Measurements from ENCODE around the gene CORIN. TPM values are rescaled to one million over a fixed set of nuclear protein-coding genes. Genes with fewer than 3 reads are reported as not detected.

The CORIN gene
- polyA plus RNA-seq, 4 donors, result 0.04 to 0.16 TPM; not detected in 2

DNA sequence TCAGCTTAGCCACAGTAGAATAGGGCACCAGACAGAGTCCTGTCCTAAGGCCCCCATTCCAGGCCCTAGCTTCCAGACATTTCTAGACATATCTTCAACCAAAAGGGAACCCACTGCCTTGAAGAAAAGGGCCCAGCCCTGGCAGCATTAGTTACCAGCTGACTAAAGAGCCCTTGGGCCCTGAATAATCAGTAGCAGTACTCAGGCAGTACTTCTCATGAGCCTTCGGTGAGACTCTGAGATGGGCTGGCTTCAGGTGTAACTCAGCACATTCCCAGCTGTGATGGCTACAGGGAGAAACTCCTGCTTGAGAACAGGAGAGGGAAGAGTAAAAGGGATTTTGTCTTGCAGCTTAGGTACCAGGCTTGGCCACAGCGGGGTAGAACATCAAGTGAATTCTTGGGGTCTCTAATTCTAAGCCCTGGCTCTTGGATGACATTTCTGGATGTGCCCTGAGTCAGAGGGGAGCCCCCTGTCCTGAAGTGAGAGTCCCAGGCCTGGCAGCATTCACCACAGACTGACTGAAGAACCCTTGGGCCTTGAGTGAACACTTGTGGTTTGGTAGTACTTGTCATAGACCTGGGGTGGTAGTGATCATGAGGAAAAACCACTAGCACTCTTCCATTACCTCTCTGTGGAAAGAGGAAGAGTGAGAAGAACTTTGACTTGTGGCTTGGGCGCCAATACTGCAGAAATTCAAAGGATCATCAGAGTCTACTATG, 182.7 kb downstream of the CORIN start:
- FAIRE-seq (no peak), DNase-seq (no peak)
- H3K4me3 ChIP-seq (ENCODE audit: low read depth in 1 of 3, low read length in 3 of 3), result no peak overlapping the region
- no peaks in the 10 kb centered on the region for H3K4me1 ChIP-seq (ENCODE audit: control insufficient read depth in 3 of 3, insufficient read depth in 2 of 3, low read depth in 1 of 3, low read length in 2 of 3)
- 75 to 89% (median 87%) methylated on average over 3 of the region's 3 CpGs for WGBS, 3 donors
- peaks cover 0 to 3% of the 10 kb centered on the region in 2 donors for H3K9me3 ChIP-seq (ENCODE audit: control insufficient read depth in 2 of 2, insufficient read depth in 1 of 2, low read depth in 1 of 2, low read length in 1 of 2)
- no peak overlapping the region for H3K27ac ChIP-seq (ENCODE audit: low read depth in 1 of 3, low read length in 2 of 3)
- H3K36me3 ChIP-seq (ENCODE audit: control insufficient read depth in 3 of 3, insufficient read depth in 2 of 3, low read depth in 1 of 3, low read length in 3 of 3), result no peaks in the 10 kb centered on the region
- no peaks in the 10 kb centered on the region for H3K27me3 ChIP-seq (ENCODE audit: control insufficient read depth in 3 of 3, insufficient read depth in 3 of 3, low read length in 3 of 3)

DNA sequence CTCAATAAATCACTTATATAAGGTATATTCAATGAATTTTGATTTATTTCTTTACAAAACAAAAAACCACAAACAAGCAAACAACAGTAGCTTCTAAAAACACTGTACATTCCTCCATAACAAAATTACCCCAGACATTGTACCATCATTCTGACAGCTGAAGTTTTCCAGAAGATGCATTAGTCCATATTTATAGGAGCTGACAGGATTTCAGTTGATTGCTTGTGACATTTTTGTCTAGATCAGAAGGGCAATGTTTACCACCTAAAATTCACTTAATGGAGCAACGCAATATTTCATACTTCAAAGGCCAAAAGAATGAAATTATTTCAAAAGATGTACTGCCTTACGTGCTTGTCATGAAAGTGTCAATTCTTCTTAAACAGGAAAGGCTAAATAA, 185.8 kb downstream of the CORIN start:
- DNase-seq (no peak), FAIRE-seq (no peak)
- 81 to 89% (median 87%) methylated on average over 2 of the region's 2 CpGs for WGBS, 3 donors
- no peak overlapping the region for H3K27ac ChIP-seq (ENCODE audit: low read depth in 1 of 3, low read length in 2 of 3)
- peaks cover 0 to 2% (median 0%) of the 10 kb centered on the region in 3 donors for H3K27me3 ChIP-seq (ENCODE audit: control insufficient read depth in 3 of 3, insufficient read depth in 3 of 3, low read length in 3 of 3)
- H3K36me3 ChIP-seq (ENCODE audit: control insufficient read depth in 3 of 3, insufficient read depth in 2 of 3, low read depth in 1 of 3, low read length in 3 of 3), result no peaks in the 10 kb centered on the region
- no peaks in the 10 kb centered on the region for H3K9me3 ChIP-seq (ENCODE audit: control insufficient read depth in 2 of 2, insufficient read depth in 1 of 2, low read depth in 1 of 2, low read length in 1 of 2)
- H3K4me1 ChIP-seq (ENCODE audit: control insufficient read depth in 3 of 3, insufficient read depth in 2 of 3, low read depth in 1 of 3, low read length in 2 of 3), result no peaks in the 10 kb centered on the region
- H3K4me3 ChIP-seq (ENCODE audit: low read depth in 1 of 3, low read length in 3 of 3), result no peak overlapping the region

DNA sequence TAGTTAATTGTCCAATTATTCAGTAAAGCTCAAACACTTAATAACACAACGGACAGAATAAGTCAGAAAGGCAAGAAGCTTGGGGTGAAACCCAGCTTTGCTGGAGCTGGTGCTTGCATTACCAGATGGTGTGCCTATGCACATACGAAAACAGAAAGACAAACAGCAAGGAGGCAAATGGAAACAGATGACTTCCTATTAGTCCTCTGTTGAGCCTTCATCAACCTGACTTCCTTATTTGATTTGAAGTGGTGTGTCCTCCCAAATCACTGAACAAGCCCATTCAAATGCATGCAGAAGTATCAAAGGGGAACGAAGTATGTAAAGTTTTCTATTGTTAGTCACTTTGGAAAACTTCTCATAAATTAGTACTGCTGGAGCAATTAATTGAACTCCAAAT, 186.6 kb downstream of the CORIN start:
- no peak overlapping the region for H3K27ac ChIP-seq (ENCODE audit: low read depth in 1 of 3, low read length in 2 of 3)
- peaks cover 0 to 2% (median 0%) of the 10 kb centered on the region in 3 donors for H3K27me3 ChIP-seq (ENCODE audit: control insufficient read depth in 3 of 3, insufficient read depth in 3 of 3, low read length in 3 of 3)
- H3K36me3 ChIP-seq (ENCODE audit: control insufficient read depth in 3 of 3, insufficient read depth in 2 of 3, low read depth in 1 of 3, low read length in 3 of 3), result no peaks in the 10 kb centered on the region
- H3K9me3 ChIP-seq (ENCODE audit: control insufficient read depth in 2 of 2, insufficient read depth in 1 of 2, low read depth in 1 of 2, low read length in 1 of 2), result no peaks in the 10 kb centered on the region
- 42 to 57% (median 50%) methylated on average over 3 of the region's 3 CpGs for WGBS, 3 donors
- no peak overlapping the region for H3K4me3 ChIP-seq (ENCODE audit: low read depth in 1 of 3, low read length in 3 of 3)
- DNase-seq (no peak), FAIRE-seq (no peak)
- H3K4me1 ChIP-seq (ENCODE audit: control insufficient read depth in 3 of 3, insufficient read depth in 2 of 3, low read depth in 1 of 3, low read length in 2 of 3), result no peaks in the 10 kb centered on the region

GRCh38 chr4:47650584-47651130, 187.2 kb downstream of the CORIN start:
- 43 to 58% (median 52%) methylated on average over 2 of the region's 2 CpGs for WGBS, 3 donors
- Histone ChIP-seq H3K4me3 (ENCODE audit: low read depth in 1 of 3, low read length in 3 of 3) (no peak overlapping the region), H3K9me3 (ENCODE audit: control insufficient read depth in 2 of 2, insufficient read depth in 1 of 2, low read depth in 1 of 2, low read length in 1 of 2) (no peaks in the 10 kb centered on the region), H3K4me1 (ENCODE audit: control insufficient read depth in 3 of 3, insufficient read depth in 2 of 3, low read depth in 1 of 3, low read length in 2 of 3) (no peaks in the 10 kb centered on the region), H3K27me3 (ENCODE audit: control insufficient read depth in 3 of 3, insufficient read depth in 3 of 3, low read length in 3 of 3) (peaks cover 0 to 2% (median 0%) of the 10 kb centered on the region in 3 donors), H3K27ac (ENCODE audit: low read depth in 1 of 3, low read length in 2 of 3) (no peak overlapping the region), H3K36me3 (ENCODE audit: control insufficient read depth in 3 of 3, insufficient read depth in 2 of 3, low read depth in 1 of 3, low read length in 3 of 3) (no peaks in the 10 kb centered on the region)
- no peak for DNase-seq
- no peak for FAIRE-seq

- FAIRE-seq, result no peak
- no peaks in the 10 kb centered on the region for H3K9me3 ChIP-seq (ENCODE audit: control insufficient read depth in 2 of 2, insufficient read depth in 1 of 2, low read depth in 1 of 2, low read length in 1 of 2)
- H3K4me3 ChIP-seq (ENCODE audit: low read depth in 1 of 3, low read length in 3 of 3), result no peak overlapping the region
- H3K27ac ChIP-seq (ENCODE audit: low read depth in 1 of 3, low read length in 2 of 3), result no peak overlapping the region
- H3K4me1 ChIP-seq (ENCODE audit: control insufficient read depth in 3 of 3, insufficient read depth in 2 of 3, low read depth in 1 of 3, low read length in 2 of 3), result no peaks in the 10 kb centered on the region
- H3K27me3 ChIP-seq (ENCODE audit: control insufficient read depth in 3 of 3, insufficient read depth in 3 of 3, low read length in 3 of 3), result peaks cover 0 to 2% (median 0%) of the 10 kb centered on the region in 3 donors
- 86 to 92% (median 88%) methylated on average over 3 of the region's 3 CpGs for WGBS, 3 donors
- no peak for DNase-seq
- no peaks in the 10 kb centered on the region for H3K36me3 ChIP-seq (ENCODE audit: control insufficient read depth in 3 of 3, insufficient read depth in 2 of 3, low read depth in 1 of 3, low read length in 3 of 3)
Observed at GRCh38 chr4:47647544-47647943, 190.3 kb downstream of the CORIN start.

DNA sequence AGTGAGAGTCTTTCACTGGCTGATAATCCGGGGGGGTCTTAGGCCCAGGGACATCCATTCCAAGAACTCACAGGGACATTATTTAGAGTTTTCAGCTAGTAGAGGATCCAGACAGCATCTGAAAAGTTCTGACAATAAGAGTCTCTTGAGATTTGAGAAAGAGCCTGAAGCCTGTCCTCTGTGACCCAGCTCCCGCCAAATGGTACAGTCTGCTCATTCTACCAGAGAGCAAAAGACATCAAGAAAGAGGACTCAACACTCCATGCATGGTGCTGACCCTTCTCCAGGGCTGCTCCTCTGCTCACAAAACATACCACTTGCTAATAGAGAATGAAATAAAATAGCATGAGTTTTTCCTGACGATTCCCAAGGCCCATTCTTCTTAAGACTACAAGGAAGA, 190.8 kb downstream of the CORIN start:
- H3K27me3 ChIP-seq (ENCODE audit: control insufficient read depth in 3 of 3, insufficient read depth in 3 of 3, low read length in 3 of 3), result peaks cover 0 to 2% (median 0%) of the 10 kb centered on the region in 3 donors
- 83 to 88% (median 85%) methylated on average over 3 of the region's 3 CpGs for WGBS, 3 donors
- no peak overlapping the region for H3K27ac ChIP-seq (ENCODE audit: low read depth in 1 of 3, low read length in 2 of 3)
- DNase-seq (no peak), FAIRE-seq (no peak)
- no peak overlapping the region for H3K4me3 ChIP-seq (ENCODE audit: low read depth in 1 of 3, low read length in 3 of 3)
- H3K4me1 ChIP-seq (ENCODE audit: control insufficient read depth in 3 of 3, insufficient read depth in 2 of 3, low read depth in 1 of 3, low read length in 2 of 3), result no peaks in the 10 kb centered on the region
- no peaks in the 10 kb centered on the region for H3K36me3 ChIP-seq (ENCODE audit: control insufficient read depth in 3 of 3, insufficient read depth in 2 of 3, low read depth in 1 of 3, low read length in 3 of 3)
- no peaks in the 10 kb centered on the region for H3K9me3 ChIP-seq (ENCODE audit: control insufficient read depth in 2 of 2, insufficient read depth in 1 of 2, low read depth in 1 of 2, low read length in 1 of 2)

DNA sequence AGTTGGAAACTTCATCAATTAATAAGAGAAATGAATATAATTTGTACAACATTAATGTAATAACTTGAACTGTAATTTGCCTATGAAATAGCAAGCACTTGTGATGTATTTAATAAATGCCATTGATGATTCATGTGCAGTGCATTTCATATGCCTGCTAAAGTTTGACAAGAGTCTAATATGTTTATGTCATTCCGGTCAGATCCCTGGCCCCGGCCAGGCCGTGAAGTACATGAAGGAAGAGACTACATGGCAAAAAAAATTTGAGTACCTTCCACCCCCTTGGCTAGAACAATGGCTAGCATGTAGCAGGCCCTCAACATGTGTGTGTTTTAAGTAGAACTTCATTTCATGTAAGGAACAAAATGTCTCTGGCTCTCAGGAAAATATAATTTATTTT, 191.5 kb downstream of the CORIN start:
- H3K27ac ChIP-seq (ENCODE audit: low read depth in 1 of 3, low read length in 2 of 3), result no peak overlapping the region
- H3K9me3 ChIP-seq (ENCODE audit: control insufficient read depth in 2 of 2, insufficient read depth in 1 of 2, low read depth in 1 of 2, low read length in 1 of 2), result no peaks in the 10 kb centered on the region
- H3K4me1 ChIP-seq (ENCODE audit: control insufficient read depth in 3 of 3, insufficient read depth in 2 of 3, low read depth in 1 of 3, low read length in 2 of 3), result no peaks in the 10 kb centered on the region
- peaks cover 0 to 2% (median 0%) of the 10 kb centered on the region in 3 donors for H3K27me3 ChIP-seq (ENCODE audit: control insufficient read depth in 3 of 3, insufficient read depth in 3 of 3, low read length in 3 of 3)
- FAIRE-seq (no peak), DNase-seq (no peak)
- no peak overlapping the region for H3K4me3 ChIP-seq (ENCODE audit: low read depth in 1 of 3, low read length in 3 of 3)
- H3K36me3 ChIP-seq (ENCODE audit: control insufficient read depth in 3 of 3, insufficient read depth in 2 of 3, low read depth in 1 of 3, low read length in 3 of 3), result no peaks in the 10 kb centered on the region
- 85 to 94% (median 93%) methylated on average over 3 of the region's 3 CpGs for WGBS, 3 donors

GRCh38 chr4:47643845-47644244, 194.0 kb downstream of the CORIN start:
- DNase-seq (no peak), FAIRE-seq (no peak)
- no peak overlapping the region for H3K27ac ChIP-seq (ENCODE audit: low read depth in 1 of 3, low read length in 2 of 3)
- H3K36me3 ChIP-seq (ENCODE audit: control insufficient read depth in 3 of 3, insufficient read depth in 2 of 3, low read depth in 1 of 3, low read length in 3 of 3), result no peaks in the 10 kb centered on the region
- WGBS, 3 donors, result 63 to 79% (median 69%) methylated on average over 6 of the region's 6 CpGs
- no peaks in the 10 kb centered on the region for H3K4me1 ChIP-seq (ENCODE audit: control insufficient read depth in 3 of 3, insufficient read depth in 2 of 3, low read depth in 1 of 3, low read length in 2 of 3)
- H3K9me3 ChIP-seq (ENCODE audit: control insufficient read depth in 2 of 2, insufficient read depth in 1 of 2, low read depth in 1 of 2, low read length in 1 of 2), result no peaks in the 10 kb centered on the region
- H3K4me3 ChIP-seq (ENCODE audit: low read depth in 1 of 3, low read length in 3 of 3), result no peak overlapping the region
- H3K27me3 ChIP-seq (ENCODE audit: control insufficient read depth in 3 of 3, insufficient read depth in 3 of 3, low read length in 3 of 3), result no peaks in the 10 kb centered on the region
